Prostate gland (tissue), 2 donors: Measurements from ENCODE around the gene SHKBP1. TPM values are rescaled to one million over a fixed set of nuclear protein-coding genes. Genes with fewer than 3 reads are reported as not detected.

Source experiments
- DNase-seq: peaks from one replicate; pipeline ENCODE4 v3.0.0-alpha.2; 2019; ENCODE audit warnings: low spot score
- H3K27ac ChIP-seq, 2 donors: fragments of 200-600 bp; sonication (generic); 2 replicates each; pipeline ENCODE4 v1.5.1; 2017 to 2019
- H3K27me3 ChIP-seq: fragments of 200-600 bp; sonication (generic); replicated peaks from 2 replicates; pipeline ENCODE4 v1.5.1; 2019; ENCODE audit not compliant: insufficient read depth
- H3K36me3 ChIP-seq, 2 donors: fragments of 200-600 bp; sonication (generic); 1 replicate in 1 of 2; 2 replicates in 1 of 2; pipeline versions ENCODE4 v1.5.1 to v1.8.1; 2017 to 2019
- H3K4me1 ChIP-seq: fragments of 200-600 bp; sonication (generic); replicated peaks from 2 replicates; pipeline ENCODE4 v1.5.1; 2019
- H3K4me3 ChIP-seq, 2 donors: fragments of 200-600 bp; sonication (generic); 2 replicates each; pipeline ENCODE4 v1.5.1; 2017 to 2019
- H3K9me3 ChIP-seq: fragments of 200-600 bp; sonication (generic); 2 replicates; pipeline ENCODE4 v1.5.1; 2017
- CTCF ChIP-seq, 4 experiments: fragments of 200-600 bp in 2 of 4; fragments of 450-650 bp in 2 of 4; sonication (generic) in 2 of 4; IDR thresholded peaks; 1 replicate in 3 of 4; 2 replicates in 1 of 4; pipeline ENCODE4 v1.5.1; 2016 to 2019; ENCODE audit warnings: antibody characterized with exemption in 4 of 4, mild to moderate bottlenecking in 2 of 4, moderate library complexity in 2 of 4
- POLR2A ChIP-seq: fragments of 450-650 bp; IDR thresholded peaks from one replicate; pipeline ENCODE4 v1.6.1; 2016; ENCODE audit warnings: antibody characterized with exemption, mild to moderate bottlenecking
- POLR2AphosphoS5 ChIP-seq: sonication (generic); formaldehyde crosslinking; IDR thresholded peaks from one replicate; pipeline ENCODE4 v1.6.1; 2017; ENCODE audit warnings: antibody characterized with exemption
- WGBS: methylation state at CpG from one replicate; pipeline ENCODE4 v1.1.5; 2018; 5-methylcytosine and 5-hydroxymethylcytosine counted together
- intact Hi-C: fragments of 100-400 bp; cut with DNase I; formaldehyde crosslinking; loops from one replicate; pipeline ENCODE4 v1.14.2; 2022
- total RNA-seq, 2 donors: library from RNA; depleted of rRNA; stranded (reverse); fragments of >200 nt; gene quantifications; one replicate each; pipeline ENCODE4 v1.1.0, GENCODE V29; 2016

Gene SHKBP1
- total RNA-seq, 2 donors from 2014 or later = 54.6 to 91.6 TPM

DNA sequence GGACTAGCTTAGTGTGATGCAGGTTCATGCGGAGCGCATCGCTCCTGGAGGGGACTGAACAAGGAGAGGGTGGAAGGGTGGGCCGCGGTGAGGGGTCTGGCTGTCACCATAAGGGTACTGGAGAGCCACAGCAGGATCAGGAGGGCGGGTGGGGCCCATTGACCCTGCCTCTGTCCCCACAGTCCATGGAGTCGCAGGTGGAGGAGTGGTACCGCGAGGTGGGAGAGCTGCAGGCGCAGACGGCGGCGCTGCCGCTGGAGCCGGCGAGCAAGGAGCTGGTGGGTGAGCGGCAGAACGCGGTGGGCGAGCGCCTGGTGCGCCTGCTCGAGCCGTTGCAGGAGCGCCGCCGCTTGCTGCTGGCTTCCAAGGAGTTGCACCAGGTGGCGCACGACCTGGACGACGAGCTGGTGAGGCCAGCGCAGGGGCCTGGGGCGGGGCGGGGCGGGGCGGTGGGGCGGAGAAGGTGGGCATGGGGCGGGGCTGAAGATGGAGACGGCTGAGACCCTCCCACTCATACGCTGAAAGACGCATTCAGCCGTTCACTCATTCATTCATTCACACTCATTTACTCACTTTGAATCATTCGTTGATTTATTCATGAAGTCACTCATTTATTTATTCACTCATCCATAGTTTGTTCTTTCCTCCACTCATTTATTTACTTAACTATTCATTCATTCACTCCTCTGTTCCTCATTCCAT, 27.5 kb upstream of the SHKBP1 start:
- intact Hi-C loops = loop anchor here (5.0 kb wide), 1 partner anchor 83 kb away; no protein-coding TSS in a partner anchor
- H3K36me3 ChIP-seq = no peaks in the 10 kb centered on the region
- no peaks in the 10 kb centered on the region for H3K9me3 ChIP-seq
- H3K4me3 ChIP-seq = peak overlapping the region in 1 of 2 donors; percentile 8
- TF ChIP-seq CTCF (IDR thresholded peaks at IDR 0.05) (peak in 3 of 4 experiments; percentile 40 to 54 (median 53)), POLR2AphosphoS5 (no peak)
- no peaks in the 10 kb centered on the region for H3K27me3 ChIP-seq
- DNase-seq = peak; percentile 42
- H3K27ac ChIP-seq = no peak overlapping the region
- no peaks in the 10 kb centered on the region for H3K4me1 ChIP-seq
- 6% methylated on average over 39 of the region's 43 CpGs for WGBS

DNA sequence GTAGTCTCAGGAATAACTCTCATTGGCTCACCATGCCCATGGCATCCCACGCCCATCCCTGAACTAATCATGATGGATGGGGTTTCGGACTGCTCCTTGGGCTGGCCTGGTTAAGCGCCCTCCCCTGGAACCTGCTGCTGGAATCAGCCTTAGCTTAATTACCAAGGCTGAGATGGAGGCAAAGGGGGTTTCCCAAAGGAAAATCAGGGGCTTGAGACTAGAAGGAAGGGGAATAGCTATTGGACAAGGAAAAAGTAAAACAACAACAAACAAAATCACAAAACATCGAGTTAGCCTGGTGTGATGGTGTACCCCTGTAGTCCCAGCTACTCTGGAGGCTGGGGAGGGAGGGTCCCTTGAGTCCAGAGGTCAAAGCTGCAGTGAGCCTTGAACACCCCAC, 25.7 kb upstream of the SHKBP1 start:
- no peaks in the 10 kb centered on the region for H3K36me3 ChIP-seq
- 97% methylated on average over 4 of the region's 4 CpGs for WGBS
- intact Hi-C loops = no loop called here
- DNase-seq = no peak
- H3K27me3 ChIP-seq = no peaks in the 10 kb centered on the region
- no peaks in the 10 kb centered on the region for H3K9me3 ChIP-seq
- no peak overlapping the region for H3K4me3 ChIP-seq
- H3K4me1 ChIP-seq = no peaks in the 10 kb centered on the region
- H3K27ac ChIP-seq = no peak overlapping the region
- no peak for TF ChIP-seq CTCF (IDR thresholded peaks at IDR 0.05)
- no peak for TF ChIP-seq POLR2AphosphoS5
- TF ChIP-seq POLR2A = no peak

GRCh38 chr19:40552848-40553247, 23.8 kb upstream of the SHKBP1 start:
- intact Hi-C loops = no loop called here
- Histone ChIP-seq H3K36me3 (no peaks in the 10 kb centered on the region), H3K9me3 (no peaks in the 10 kb centered on the region), H3K4me3 (no peak overlapping the region), H3K4me1 (no peaks in the 10 kb centered on the region), H3K27ac (no peak overlapping the region), H3K27me3 (no peaks in the 10 kb centered on the region)
- WGBS = 92% methylated on average over 3 of the region's 3 CpGs
- TF ChIP-seq POLR2AphosphoS5 (no peak), POLR2A (no peak), CTCF (IDR thresholded peaks at IDR 0.05) (no peak)
- DNase-seq = no peak

- no peak for DNase-seq
- WGBS = 27% methylated on average over 69 of the region's 69 CpGs
- no peaks in the 10 kb centered on the region for H3K27me3 ChIP-seq
- H3K4me3 ChIP-seq = no peak overlapping the region
- no peak for TF ChIP-seq POLR2A
- TF ChIP-seq CTCF (IDR thresholded peaks at IDR 0.05) = no peak
- TF ChIP-seq POLR2AphosphoS5 = no peak
- no peaks in the 10 kb centered on the region for H3K9me3 ChIP-seq
- no peaks in the 10 kb centered on the region for H3K36me3 ChIP-seq
- no peak overlapping the region for H3K27ac ChIP-seq
- intact Hi-C loops = no loop called here
- no peaks in the 10 kb centered on the region for H3K4me1 ChIP-seq
Observed at GRCh38 chr19:40553885-40554857, 22.5 kb upstream of the SHKBP1 start.
